Stimulated activated CD4-positive, alpha-beta T cell treated with anti-CD3 and anti-CD28 coated beads, Interleukin-15, amount 100 ng/mL, for 24 hours (primary cell): ENCODE data around the gene ZNF512B.
"Not testable (repeated sequence)": the region's sequence is repeated elsewhere in the genome, so short reads cannot be mapped to it uniquely, and the experiment has no call there.

Source experiments
- DNase-seq: peaks from one replicate; pipeline ENCODE4 v3.0.0-alpha.2; 2020

ZNF512B gene

DNA sequence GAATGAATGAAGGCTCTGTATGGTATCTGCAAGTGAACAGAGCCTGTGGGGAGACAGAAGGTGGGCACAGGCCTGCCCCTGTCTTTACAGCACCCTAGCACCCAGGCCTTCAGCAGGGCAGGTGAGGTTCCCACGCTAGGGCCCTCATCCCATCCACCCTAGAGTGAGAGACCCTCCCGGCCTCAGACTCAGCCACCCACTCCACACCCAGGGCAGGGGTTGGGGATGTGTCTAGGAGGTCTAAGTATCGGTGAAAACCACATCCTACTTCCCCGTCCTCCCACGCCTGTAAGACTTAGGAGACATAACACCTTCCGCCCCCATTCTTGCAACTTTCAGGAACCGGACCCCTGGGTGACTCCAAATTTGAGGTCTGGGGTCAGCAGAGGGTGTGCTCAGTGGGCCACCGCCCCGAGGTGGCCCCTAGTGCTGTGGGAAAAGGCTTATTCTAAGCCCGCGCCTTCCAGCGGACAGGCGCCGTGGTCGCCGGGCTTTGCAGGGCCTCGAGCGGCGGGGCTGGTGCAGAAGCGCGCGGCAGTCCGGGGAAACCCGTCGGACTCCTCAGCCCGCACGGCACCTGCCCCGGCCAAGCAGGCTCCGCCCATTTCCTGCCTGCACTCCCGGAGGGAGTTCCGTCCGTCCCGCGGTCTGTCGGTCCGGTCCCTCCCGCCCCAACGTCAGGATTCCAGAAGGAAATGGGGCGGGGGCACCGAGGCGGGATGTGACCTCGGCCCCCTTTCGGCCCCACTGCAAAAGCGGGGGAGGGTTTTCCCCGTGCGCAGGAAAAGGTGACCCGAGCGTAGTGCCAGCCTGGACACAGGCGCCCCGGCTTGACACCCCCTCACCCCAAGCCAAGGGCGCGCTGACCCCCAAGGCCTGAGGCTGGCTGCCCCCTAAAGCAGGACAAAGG is 8.8 kb upstream of the ZNF512B start:
- DNase-seq: peak; percentile 86

DNA sequence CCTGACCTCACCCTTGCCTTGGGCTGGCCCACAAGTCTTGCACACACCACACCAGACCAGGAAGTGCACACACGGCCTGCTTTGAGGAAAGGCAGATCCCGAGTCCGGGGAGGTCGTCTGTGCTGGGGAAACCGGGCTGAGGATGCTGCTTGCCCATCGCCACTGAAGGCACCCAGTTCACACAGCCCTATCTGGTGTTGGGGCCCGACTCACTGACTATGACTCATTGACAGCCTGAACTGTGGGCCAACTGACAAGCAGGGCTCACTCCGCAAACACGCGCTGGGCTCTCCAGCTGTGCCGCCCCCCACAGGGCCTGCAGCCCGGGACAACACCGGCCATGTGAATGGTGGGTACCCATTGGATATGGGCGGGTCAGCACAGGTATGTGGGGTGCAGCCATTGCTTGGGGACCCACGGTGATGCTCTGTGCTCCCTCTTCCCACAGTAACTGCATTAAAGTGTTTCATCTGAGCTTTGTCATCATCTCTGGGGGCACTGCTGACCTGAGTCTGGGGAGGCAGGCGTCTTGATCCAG is 8.1 kb upstream of the ZNF512B start:
- peak; percentile 77 for DNase-seq

DNA sequence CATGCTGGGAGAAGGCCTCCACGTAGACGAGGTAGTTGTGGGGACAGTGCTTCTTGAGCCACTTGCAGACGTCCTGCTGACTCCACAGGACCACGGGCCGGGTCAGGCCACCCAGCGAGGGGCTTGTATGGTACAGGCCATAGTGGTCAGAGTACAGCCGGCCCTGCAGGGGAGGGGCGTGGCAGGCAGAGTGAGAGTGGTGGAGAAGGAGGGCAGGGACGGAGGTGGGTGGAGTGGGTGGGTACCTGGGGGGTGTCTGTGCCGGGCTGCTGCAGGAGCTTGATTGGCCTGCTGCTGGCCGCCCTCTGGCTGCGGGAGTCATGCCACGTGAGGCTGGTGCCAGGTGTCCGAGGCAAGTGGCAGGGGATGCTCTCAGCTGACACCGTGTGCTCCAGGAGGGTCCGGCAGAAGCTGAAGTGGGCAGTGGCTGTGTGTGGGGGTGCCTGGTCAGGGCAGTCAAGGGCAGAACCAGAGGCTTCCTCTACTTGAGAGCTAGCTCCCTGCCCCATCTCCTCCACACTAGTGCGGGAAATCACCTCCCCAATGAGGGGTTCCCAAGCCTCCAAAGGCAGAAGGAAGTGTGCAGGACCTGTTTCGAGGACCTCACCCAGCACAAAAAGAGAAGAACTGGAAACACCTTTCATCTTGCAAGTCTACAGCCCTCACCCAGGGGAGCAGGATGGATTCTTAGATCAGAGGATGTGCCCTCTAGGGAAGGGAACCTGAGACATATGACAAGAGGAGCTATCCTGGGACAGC is 7.4 kb upstream of the ZNF512B start:
- DNase-seq: no peak

DNA sequence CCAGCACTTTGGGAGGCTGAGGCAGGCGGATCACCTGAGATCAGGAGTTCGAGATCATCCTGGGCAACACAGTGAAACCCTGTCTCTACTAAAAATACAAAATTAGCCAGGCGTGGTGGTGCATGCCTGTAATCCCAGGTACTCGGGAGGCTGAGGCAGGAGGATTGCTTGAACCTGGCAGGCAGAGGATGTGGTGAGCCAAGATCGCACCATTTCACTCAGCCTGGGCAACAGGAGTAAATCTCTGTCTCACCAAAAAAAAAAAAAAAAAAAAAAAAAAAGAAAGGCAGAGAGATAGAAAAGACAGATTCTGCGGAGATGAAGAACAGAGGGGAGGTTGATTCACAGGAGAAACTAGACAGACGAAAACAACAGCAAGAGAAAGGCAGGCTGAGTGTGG is 6.8 kb upstream of the ZNF512B start:
- DNase-seq: not testable (repeated sequence)

DNA sequence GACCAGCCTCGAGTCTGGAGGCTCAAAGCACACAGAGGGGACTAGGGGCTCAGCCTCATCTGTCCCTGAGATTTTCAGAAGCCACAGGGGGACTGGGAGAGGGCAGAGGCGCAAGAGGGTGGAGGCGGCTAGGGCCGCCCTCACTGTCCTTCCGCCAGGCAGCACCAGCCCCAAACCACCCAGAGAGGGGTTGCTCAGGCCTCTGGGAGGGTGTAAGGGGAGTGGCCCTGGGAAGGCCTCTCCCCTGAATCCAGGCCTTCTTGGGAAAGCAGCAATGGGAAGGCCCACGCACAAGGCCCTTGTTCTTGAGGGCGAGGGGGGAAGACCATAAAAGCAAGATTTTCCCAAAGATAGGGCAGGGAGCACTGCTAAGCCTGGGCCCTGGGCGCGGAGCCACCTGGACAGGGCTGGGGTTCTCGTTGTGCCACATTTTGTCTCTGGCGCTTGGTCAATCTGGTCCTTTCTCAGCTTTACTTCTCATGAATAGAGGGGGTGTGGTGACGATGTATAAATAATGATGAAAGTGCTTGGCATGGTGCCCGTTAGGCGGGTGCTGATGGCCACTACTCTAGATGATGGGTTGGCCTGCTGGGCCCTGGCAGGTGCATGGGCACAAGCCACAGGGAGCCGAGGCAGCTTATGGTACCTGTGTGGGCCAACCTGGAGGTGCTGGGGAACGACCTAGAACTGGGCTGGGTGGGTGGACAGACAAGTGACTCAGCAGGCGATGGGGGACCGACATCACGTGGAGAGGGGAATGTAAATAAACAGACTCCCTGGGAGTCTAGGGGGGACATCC is 4.9 kb upstream of the ZNF512B start:
- DNase-seq: no peak

DNA sequence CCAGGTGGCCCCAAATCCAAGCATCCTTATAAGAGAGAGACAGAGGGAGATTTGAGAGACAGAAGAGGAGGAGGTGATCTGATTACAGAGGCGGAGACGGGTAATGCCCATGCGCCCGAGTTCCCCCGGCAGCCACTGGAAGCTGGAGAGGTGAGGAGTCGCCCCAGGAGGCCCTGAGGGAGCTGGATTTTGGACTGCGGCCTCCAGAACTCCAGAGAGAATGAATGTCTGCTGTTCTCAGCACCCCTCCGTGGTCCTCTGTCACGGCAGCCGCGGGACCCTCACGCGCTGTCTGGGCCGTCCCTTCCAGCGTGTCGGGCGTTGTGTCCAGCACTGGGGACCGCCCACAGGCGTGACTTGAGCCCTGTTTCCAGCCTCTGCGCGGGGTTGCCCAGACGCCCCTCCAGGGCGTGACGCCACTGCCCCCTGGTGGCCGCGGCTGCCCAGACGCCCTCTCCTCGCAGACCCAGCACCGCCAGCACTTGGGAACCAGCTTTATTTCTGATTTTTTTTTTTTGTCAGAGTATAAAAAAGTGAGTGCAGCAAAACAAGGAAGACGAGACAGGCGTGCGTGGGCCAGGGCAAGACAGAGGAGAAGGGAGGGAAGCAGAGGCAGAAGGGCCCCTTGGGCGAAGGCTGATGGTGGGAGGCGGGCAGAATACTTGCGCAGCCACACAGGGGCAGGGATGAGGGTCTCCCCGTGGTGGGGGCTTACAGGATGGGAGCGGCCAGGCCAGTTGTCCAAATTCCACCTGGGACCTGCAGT is 4.1 kb upstream of the ZNF512B start:
- peak; percentile 82 for DNase-seq

DNA sequence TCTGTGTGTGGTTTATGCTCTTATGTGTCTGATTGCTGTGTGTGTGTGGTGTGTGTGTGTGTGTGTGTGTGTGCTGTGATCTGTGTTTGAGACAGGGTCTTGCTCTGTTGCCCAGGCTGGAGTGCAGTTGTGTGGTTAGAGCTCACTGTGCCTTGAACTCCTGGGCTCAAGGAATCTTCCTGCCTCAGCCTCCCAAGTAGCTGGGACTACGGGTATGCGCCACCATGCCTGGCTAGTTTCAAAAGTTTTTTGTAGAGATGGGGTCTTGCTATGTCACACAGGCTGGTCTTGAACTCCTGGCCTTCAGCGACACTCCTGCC is 3.4 kb upstream of the ZNF512B start:
- DNase-seq: no peak

DNA sequence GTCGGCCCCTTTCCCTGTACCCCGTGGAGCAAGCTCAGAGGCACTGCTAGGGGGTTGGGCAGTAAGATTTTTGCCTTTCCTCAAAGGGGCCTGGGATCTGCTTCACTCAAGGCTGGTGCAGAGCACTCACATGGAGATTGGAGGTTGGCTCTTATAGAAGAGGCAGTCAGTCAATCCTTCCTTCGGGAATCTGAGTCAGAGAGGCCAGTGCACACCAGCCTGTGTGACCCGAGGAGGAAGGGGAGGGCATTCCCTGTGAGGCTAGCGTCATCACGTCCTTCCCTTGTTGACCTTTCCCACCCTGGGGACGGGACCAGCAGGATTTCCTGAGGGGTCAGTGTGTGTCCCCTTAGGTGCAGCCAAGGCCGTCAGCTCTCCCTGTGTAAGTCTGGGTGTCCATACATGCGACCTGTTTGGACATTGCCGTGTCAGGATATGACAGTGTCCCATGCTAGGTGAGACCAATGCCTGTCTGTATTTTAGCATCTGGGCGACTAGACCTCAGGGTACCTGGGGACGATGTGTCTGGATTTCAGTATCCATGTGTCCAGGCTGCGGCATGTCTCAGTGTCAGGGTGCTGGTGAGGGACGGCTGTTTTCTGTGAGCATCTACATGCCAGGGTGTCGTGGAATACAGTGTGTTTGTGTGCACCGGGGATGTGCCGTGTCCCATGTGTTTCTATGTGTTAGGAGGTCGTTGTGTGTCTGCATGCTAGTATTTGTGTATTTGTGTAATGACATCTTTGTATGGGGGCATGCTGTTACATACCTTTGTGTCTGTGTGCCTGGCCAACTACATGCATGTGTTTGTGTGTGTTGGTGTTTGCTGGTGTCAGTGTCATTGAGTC is 2.8 kb upstream of the ZNF512B start:
- DNase-seq: no peak

DNA sequence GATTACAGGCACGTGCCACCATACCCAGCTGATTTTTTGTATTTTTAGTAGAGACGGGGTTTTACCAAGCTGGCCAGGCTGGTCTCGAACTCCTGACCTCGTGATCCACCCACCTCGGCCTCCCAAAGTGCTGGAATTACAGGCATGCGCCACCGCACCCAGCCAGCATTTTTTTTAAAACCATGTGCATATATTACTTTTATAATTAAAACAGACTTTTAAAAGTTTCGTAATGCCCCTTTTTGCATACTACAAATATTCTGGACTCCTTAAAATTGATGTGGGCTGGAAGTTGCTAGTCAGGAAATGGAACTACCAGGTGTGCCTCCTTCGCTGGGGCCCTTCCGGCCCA is 2.2 kb upstream of the ZNF512B start:
- not testable (repeated sequence) for DNase-seq

DNA sequence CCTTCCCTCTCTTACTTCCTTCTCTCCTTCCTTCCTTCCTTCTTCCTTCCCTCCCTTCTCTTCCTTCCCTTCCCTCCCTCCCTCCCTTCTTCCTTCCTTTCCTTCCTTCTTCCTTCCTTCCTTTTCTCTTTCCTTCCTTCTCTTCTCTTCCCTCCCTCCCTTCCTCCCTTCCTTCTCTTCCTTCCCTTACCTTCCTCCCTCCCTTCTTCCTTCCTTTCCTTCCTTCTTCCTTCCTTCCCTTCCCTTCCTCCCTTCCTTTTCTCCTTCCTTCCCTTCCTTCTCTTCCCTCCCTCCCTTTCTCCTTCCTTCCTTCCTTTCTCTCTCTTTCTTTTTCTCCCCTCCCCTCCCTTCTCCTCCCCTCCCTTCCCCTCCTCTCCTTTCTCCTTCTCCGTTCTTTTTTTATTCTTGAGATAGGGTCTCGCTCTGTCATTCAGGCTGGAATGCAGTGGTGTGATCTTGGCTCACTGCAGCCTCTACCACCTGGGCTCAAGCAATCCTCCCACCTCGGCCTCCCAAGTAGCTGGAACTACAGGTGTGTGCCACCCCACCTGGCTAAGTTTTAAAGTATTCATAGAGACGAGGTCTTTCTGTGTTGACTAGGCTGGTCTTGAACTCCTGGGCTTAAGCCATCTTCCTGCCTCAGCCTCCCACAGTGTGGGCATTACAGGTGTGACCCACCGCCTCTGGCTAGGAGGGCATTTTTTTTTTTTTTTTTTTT is 1.1 kb upstream of the ZNF512B start:
- no peak for DNase-seq

DNA sequence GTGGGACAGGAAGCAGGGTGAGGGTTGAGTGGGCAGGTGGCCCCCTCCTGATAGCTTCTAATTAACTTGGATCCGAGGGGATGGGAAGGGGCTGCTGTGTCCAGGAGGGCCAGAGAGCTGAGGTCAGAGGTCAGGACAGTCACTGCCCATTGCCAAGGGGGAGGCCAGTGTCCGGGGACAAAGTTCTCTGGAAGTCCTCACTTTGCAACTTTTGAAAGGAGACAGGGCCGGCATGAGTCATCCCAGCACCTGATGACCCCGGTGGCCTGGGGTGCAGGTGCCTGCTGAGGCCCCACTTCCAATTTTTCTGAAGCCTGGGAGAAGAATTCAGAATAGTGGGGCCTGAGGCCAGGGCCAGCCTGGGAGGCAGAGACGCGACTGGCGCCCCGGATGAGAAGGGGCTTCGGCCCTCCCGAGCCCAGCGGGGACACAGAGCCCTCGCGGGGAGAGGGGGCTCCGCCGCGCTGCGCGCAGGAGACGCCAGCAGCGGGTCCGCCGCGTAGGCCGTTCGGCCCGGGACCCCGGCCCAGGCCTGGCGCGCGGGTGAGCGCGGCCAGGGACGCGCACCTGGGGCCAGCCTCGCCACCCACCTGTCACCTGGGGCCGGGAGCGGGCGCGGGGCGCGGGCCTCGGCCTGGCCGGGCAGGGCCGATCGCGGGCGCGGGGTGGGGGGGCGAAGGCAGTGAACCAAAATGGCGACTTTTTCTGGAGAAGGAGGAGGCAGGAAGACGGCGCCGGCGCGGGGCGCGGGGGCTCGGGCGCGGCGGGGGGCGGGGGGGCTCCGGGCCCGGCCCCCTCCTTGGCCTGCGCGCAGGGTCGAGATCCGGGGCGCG is 586 bp downstream of the ZNF512B start:
- peak; percentile 56 for DNase-seq

DNA sequence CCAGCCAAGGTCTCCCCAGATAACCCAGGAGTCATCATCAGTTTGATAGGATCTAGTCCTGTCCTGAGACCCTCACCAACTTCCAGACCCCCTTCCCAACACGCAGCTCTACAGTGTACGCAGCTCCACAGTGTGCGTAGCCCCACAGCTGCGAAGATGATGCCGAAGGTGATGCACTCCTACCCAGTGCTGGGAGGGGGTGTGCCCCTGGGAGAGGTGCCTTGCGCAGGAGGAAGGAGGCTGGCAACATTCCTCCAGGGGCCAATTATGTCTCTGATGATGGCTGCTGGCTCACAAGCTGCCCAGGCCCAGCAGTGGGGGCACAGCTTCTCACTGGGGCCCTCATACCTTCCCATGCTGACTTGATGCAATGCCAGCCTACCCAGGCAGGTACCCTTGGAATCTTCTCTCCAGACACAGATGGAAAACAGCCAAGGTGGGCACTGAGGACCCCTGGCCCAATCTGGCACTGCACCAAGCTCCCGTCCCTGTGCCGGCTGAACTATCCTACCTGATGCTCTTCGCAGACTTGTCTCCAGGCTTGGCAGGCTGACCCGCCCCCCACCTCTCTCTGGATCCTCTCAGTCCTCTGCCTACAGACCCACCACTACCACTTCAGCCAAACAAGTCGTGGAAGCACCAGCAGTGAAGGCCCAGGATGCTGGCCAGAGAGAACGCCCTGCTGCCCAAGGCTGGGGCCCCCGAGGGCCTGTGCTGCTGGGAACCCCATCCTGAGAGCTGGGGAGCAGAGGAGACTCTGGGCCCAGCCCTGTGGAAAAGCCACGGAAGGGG is 1.4 kb downstream of the ZNF512B start:
- DNase-seq: no peak

DNA sequence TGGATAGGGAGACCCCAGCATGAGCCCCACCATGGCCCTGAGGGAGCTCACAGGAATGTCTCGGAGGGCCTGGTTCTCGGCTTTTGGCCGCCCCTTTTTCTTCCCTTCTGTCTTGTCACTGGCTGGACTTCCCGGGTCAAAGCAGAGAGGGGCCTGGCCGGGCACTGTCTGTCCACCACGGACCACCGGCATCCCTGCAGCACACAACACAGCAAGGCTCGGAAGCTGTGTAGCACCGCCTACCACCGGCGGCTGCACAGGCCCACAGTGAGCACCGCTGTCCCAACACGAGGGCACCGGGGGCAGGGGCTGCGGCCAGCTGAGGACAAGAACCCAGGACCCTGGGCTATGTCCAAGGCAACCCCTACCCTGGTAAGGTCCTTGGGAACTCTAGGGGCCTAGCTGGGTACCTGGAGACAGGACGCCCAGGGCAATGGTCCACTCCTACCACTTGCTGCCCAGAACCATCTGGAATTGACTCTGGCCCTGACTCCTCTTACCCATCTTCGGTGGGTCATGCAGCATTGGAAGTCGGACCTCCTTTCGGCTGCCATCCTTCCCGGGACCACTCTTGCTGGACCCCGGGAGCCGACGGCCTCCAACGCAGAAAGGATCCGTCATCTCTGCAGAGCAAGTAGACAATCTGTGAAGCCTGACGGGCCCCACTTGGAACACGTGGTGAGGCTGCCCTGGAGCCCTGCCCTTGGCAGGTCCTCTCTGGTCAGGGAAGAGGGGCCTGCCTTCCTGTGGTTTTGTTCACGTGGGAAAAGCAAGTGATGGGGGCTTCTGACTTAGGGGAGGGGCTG is 2.2 kb downstream of the ZNF512B start:
- no peak for DNase-seq

DNA sequence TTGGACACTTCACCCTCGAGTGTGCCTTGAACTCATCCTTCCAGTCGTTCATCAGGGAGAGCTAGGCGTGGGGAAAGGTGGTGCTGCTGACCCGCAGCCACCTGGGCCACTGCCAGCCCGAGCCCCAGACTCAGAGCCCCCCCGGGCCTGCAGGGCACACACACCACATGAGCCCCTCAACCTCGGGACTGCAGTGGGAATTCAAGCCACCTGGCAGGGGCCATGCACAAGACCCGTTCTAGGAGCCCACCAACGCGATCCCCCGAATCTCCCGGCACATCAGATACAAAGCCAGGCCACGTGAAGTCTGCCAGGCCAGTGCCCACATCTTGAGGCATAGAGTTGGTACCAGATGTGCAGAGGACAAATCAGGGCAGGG is 2.8 kb downstream of the ZNF512B start:
- no peak for DNase-seq

DNA sequence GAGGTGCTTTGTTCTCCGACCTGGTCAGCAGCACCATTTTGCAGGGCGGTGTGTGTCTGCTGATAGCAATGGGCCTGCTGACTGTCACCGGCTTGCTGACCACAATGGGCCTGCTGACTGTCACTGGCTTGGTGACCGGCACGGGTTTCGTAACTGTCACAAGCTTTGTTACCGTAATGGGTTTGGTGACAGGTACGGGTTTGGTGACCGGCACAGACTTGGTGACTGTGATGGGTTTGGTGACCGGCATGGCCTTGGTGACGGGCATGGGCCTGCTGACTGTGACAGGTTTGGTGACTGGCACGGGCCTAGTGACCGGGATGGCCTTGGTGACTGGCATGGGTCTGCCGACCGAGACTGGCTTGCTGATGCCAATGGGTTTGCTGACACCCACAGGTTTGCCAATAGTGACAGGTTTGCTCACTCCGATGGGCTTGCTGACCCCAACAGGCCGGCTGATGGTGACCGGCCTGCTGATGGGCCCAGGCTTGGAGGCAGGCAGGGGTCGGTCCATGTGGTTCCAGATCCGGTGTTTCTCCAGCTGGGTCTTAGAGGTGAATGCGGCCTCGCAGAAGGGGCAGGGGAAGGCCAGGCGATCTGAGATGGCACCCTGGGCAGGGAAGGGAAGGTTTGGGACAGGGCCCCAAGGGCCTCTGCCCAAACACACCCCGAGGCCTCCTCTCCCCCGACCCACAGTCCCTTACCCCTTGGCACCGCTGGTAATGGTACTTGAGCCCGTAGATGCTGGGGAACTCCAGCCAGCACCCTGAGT is 3.4 kb downstream of the ZNF512B start:
- DNase-seq: no peak

DNA sequence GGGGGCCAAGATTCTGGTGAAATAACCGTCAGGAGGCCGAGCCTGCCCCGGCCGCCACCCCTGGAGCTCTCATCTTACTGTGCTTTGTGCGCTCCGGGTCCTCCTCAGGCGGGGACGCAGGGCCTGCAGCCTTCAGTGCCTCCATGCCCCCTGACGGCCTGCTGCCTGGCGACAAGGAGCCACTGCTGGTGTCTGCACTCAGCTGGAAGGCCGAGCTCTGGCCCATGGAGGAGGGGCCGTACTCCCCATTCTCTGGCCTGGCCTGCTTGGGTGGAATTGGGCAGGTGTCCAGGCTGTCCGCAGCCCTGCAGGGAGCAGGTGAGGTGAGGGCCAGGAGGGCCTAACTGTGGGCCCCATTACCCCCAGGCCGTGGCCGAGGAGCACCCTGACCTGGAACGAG is 5.3 kb downstream of the ZNF512B start:
- DNase-seq: peak; percentile 2

DNA sequence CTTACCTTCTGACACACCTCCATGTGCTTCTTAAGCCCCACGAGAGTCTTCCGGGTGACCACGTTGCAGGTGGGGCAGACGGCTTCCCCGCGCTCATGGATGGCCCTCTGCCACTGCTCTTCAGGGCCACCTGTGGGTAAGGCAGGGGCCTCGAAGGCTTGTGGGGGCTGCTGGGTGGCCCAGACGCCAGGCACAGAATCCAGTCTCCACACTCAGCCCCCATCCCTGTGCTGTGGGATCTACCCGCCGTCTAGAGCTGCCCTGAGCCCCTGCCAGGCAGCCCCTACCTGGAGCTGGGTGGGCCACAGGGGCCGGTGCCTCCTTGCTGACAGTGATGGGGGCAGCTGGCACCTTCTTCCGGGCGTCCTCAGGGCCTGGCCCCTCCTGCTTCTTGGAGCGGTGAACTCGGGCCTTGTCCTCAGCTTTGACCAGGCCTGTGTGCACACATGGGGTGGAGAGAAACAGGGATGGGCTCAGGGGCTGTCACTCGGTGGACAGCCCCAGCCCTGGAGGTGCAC is 5.9 kb downstream of the ZNF512B start:
- DNase-seq: no peak
